Astrocyte (in vitro differentiated cells and primary cell): ENCODE data around the gene DEPP1. TPM values are rescaled to one million over a fixed set of nuclear protein-coding genes. Genes with fewer than 3 reads are reported as not detected.

Source experiments
- DNase-seq: peaks from one replicate; pipeline ENCODE4 v3.0.0-alpha.2; 2010; ENCODE audit warnings: low read depth
- FAIRE-seq: peaks from 2 replicates; lab custom pipeline; 2011; peaks lifted over from hg19 to GRCh38; lab: Jason Lieb, UNC
- H2AFZ ChIP-seq: 2 replicates; pipeline ENCODE4 v1.6.0; 2012; ENCODE audit warnings: low read depth, low read length, inconsistent platforms
- H3K27ac ChIP-seq: 2 replicates; pipeline ENCODE4 v1.5.1; 2011; ENCODE audit warnings: low read depth, low read length, inconsistent platforms
- H3K27me3 ChIP-seq: 2 replicates; pipeline ENCODE4 v1.6.0; 2011; ENCODE audit warnings: low read length, inconsistent platforms; ENCODE audit not compliant: insufficient read depth
- H3K36me3 ChIP-seq: 2 replicates; pipeline ENCODE4 v1.5.1; 2011; ENCODE audit warnings: low read length, inconsistent platforms; ENCODE audit not compliant: insufficient read depth
- H3K4me1 ChIP-seq: 2 replicates; pipeline ENCODE4 v1.5.1; 2011; ENCODE audit warnings: low read length, inconsistent platforms; ENCODE audit not compliant: insufficient read depth
- H3K4me2 ChIP-seq: 2 replicates; pipeline ENCODE4 v1.6.0; 2012; ENCODE audit warnings: low read length, inconsistent platforms
- H3K4me3 ChIP-seq: 2 replicates; pipeline ENCODE4 v1.5.1; 2011; ENCODE audit warnings: low read depth, mild to moderate bottlenecking, low read length, inconsistent platforms; ENCODE audit not compliant: insufficient read depth
- H3K79me2 ChIP-seq: 2 replicates; pipeline ENCODE4 v1.6.0; 2012; ENCODE audit warnings: mild to moderate bottlenecking, low read length, inconsistent platforms; ENCODE audit not compliant: insufficient read depth
- H3K9ac ChIP-seq: 2 replicates; pipeline ENCODE4 v1.6.0; 2012; ENCODE audit warnings: mild to moderate bottlenecking, low read length, inconsistent platforms
- H3K9me3 ChIP-seq: 2 replicates; pipeline ENCODE4 v1.5.1; 2012; ENCODE audit warnings: low read depth, mild to moderate bottlenecking, low read length, inconsistent platforms; ENCODE audit not compliant: insufficient read depth
- H4K20me1 ChIP-seq: 2 replicates; pipeline ENCODE4 v1.6.0; 2012; ENCODE audit warnings: low read length, inconsistent platforms; ENCODE audit not compliant: insufficient read depth
- H3K27ac Mint-ChIP-seq: one replicate; pipeline ENCODE4 v1.8.0; 2021; ENCODE audit warnings: mild to moderate bottlenecking, mixed read lengths; ENCODE audit not compliant: unreplicated experiment
- H3K27me3 Mint-ChIP-seq: one replicate; pipeline ENCODE4 v1.8.0; 2021; ENCODE audit warnings: low read depth, mixed read lengths; ENCODE audit not compliant: unreplicated experiment
- H3K36me3 Mint-ChIP-seq: one replicate; pipeline ENCODE4 v1.8.0; 2021; ENCODE audit warnings: low read depth, mixed read lengths; ENCODE audit not compliant: unreplicated experiment
- H3K4me1 Mint-ChIP-seq: one replicate; pipeline ENCODE4 v1.8.0; 2021; ENCODE audit warnings: low read depth, mixed read lengths; ENCODE audit not compliant: unreplicated experiment
- H3K4me3 Mint-ChIP-seq: one replicate; pipeline ENCODE4 v1.8.0; 2021; ENCODE audit warnings: mild to moderate bottlenecking, moderate library complexity, mixed read lengths; ENCODE audit not compliant: unreplicated experiment
- H3K9me3 Mint-ChIP-seq: one replicate; pipeline ENCODE4 v1.8.0; 2021; ENCODE audit warnings: mild to moderate bottlenecking, mixed read lengths; ENCODE audit not compliant: unreplicated experiment
- CTCF ChIP-seq: IDR thresholded peaks from 2 replicates; pipeline ENCODE4 v1.5.1; 2011; ENCODE audit warnings: low read depth, mild to moderate bottlenecking, inconsistent platforms, low read length, moderate library complexity; ENCODE audit not compliant: insufficient read depth
- EZH2 ChIP-seq: IDR thresholded peaks from 2 replicates; pipeline ENCODE4 v1.6.1; 2012; ENCODE audit warnings: mild to moderate bottlenecking, low read length, inconsistent platforms; ENCODE audit not compliant: insufficient read depth
- total RNA-seq: library from RNA; stranded (reverse); gene quantifications from 2 replicates; pipeline ENCODE4 v1.2.1, GENCODE V29; 2021

The DEPP1 gene
- total RNA-seq, 1 donor from 2014 or later = 6.6 TPM

DNA sequence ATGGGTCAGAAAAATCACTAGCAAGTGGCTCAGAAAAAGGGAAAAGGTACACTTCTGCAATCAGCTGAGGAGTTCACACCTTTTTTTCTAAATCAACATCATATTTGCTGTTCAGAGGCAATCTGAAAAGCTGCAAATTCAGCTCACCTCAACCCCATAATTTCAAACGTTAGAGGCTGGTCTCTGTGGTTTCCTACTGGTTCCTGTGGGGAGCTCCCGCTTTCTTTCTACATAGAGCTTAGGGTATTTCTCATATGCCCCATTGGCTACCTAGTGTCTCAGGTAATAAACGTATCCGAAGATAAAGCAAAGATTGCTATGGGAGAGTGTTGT lies 16.9 kb upstream of the DEPP1 start:
- Histone ChIP-seq H3K27me3 (no peaks in the 10 kb centered on the region), H3K4me3 (no peak overlapping the region), H4K20me1 (no peaks in the 10 kb centered on the region), H3K36me3 (no peaks in the 10 kb centered on the region), H3K4me2 (no peak overlapping the region), H3K9me3 (no peaks in the 10 kb centered on the region), H3K79me2 (no peaks in the 10 kb centered on the region), H3K4me1 (peaks cover 6% of the 10 kb centered on the region), H2AFZ (no peak overlapping the region), H3K27ac (no peak overlapping the region), H3K9ac (no peak overlapping the region)
- Mint-ChIP-seq H3K4me3 (no peak overlapping the region), H3K27ac (no peak overlapping the region), H3K27me3 (no peaks in the 10 kb centered on the region), H3K4me1 (peaks cover 15% of the 10 kb centered on the region), H3K36me3 (peaks cover 12% of the 10 kb centered on the region), H3K9me3 (no peaks in the 10 kb centered on the region)
- FAIRE-seq (no peak), DNase-seq (no peak)
- TF ChIP-seq EZH2 (no peak), CTCF (no peak)

DNA sequence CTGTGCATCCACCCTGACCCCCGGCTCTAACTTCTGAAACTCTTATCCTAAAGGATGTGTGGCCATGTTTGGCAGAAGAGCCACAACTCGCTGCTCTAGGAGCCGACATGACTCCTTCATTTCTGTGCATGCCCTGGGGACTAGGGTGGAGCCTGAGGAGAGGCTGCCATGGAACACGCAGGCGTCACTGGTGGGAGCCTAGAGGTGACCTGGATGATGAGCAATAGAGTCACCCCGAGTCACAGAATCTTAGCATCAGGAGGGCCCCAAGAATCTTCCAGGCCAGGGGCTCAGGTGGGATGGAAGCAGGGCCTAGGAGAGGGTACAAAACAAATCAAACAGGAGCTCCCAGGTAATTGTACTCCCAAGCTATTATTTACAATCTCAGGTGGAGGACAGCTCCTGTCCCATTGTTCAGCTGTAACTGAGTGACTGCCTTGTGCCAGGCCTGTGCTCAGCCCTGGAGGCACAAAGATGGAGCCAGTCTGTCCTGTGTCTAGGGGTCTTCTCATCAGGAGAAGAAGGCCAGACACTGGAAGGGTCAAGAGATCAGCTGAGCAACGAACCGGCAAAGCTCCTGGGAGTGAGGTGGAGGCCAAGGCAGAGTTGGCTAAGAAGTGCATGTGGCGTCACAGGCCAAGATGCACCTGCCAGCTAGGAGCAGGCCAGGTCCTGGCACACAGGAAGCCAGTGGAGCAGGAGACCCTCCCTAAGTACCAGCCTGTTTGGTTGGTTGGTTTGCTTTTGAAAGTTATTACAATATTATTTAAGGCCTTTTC lies 16.3 kb upstream of the DEPP1 start:
- H3K27ac Mint-ChIP-seq = peak overlapping the region; percentile 80

More for the DNA sequence above, 16.3 kb upstream of the DEPP1 start:
- Histone ChIP-seq H3K4me2 (no peak overlapping the region), H3K79me2 (no peaks in the 10 kb centered on the region), H3K27me3 (no peaks in the 10 kb centered on the region), H4K20me1 (no peaks in the 10 kb centered on the region), H3K36me3 (no peaks in the 10 kb centered on the region), H3K4me3 (no peak overlapping the region), H3K27ac (no peak overlapping the region), H3K4me1 (no peaks in the 10 kb centered on the region), H3K9me3 (no peaks in the 10 kb centered on the region), H2AFZ (no peak overlapping the region), H3K9ac (no peak overlapping the region)
- no peak overlapping the region for H3K4me3 Mint-ChIP-seq
- H3K9me3 Mint-ChIP-seq = no peaks in the 10 kb centered on the region
- DNase-seq (no peak), FAIRE-seq (no peak)
- H3K4me1 Mint-ChIP-seq = peaks cover 18% of the 10 kb centered on the region
- peaks cover 15% of the 10 kb centered on the region for H3K36me3 Mint-ChIP-seq
- no peak for TF ChIP-seq EZH2
- TF ChIP-seq CTCF = no peak
- H3K27me3 Mint-ChIP-seq = no peaks in the 10 kb centered on the region
